CD8-positive, alpha-beta memory T cell (primary cell): Measurements from ENCODE around the gene HIBADH. TPM values are rescaled to one million over a fixed set of nuclear protein-coding genes. Genes with fewer than 3 reads are reported as not detected.

ENCODE experiments used
- CTCF ChIA-PET: fragments of 350-600 bp; sonication (Branson Sonifier 250); formaldehyde crosslinking; loops from one replicate; lab custom pipeline; 2021; ENCODE audit warnings: antibody characterized with exemption; lab: Charles Lee
- POLR2A ChIA-PET: fragments of 350-600 bp; sonication (Branson Sonifier 250); formaldehyde crosslinking; loops from one replicate; lab custom pipeline; 2021; ENCODE audit warnings: antibody characterized with exemption; lab: Charles Lee
- DNase-seq, 5 donors: peaks; one replicate each; pipeline versions ENCODE4 v3.0.0 to v3.0.0-alpha.2; 2020 to 2022; ENCODE audit warnings: mixed read lengths in 1 of 5
- H3K27ac ChIP-seq: one replicate; pipeline ENCODE4 v1.7.0; 2013; ENCODE audit warnings: low read depth, mild to moderate bottlenecking, low read length, moderate library complexity
- H3K27me3 ChIP-seq: 2 replicates; pipeline ENCODE4 v1.7.0; 2013; ENCODE audit warnings: low read length, mild to moderate bottlenecking; ENCODE audit not compliant: insufficient read depth, poor library complexity, severe bottlenecking
- H3K36me3 ChIP-seq: 2 replicates; pipeline ENCODE4 v1.7.0; 2013; ENCODE audit warnings: mild to moderate bottlenecking, low read length, moderate library complexity; ENCODE audit not compliant: insufficient read depth
- H3K4me1 ChIP-seq: 2 replicates; pipeline ENCODE4 v1.7.0; 2013; ENCODE audit warnings: mild to moderate bottlenecking, low read length, moderate library complexity; ENCODE audit not compliant: insufficient read depth
- H3K4me3 ChIP-seq: 2 replicates; pipeline ENCODE4 v1.7.0; 2013; ENCODE audit warnings: mild to moderate bottlenecking, low read length
- H3K9me3 ChIP-seq: 2 replicates; pipeline ENCODE4 v1.7.0; 2013; ENCODE audit warnings: mild to moderate bottlenecking, low read length
- H3K27ac Mint-ChIP-seq, 8 donors: one replicate each; pipeline ENCODE4 v1.8.0; 2020 to 2021; ENCODE audit warnings: mixed read lengths in 8 of 8, mild to moderate bottlenecking in 6 of 8, inconsistent platforms in 3 of 8, moderate library complexity in 3 of 8
- H3K27me3 Mint-ChIP-seq, 2 donors: one replicate each; pipeline ENCODE4 v1.8.0; 2020 to 2021; ENCODE audit warnings: mixed read lengths in 2 of 2, mild to moderate bottlenecking in 1 of 2, moderate library complexity in 1 of 2
- H3K36me3 Mint-ChIP-seq, 3 donors: one replicate each; pipeline ENCODE4 v1.8.0; 2020 to 2021; ENCODE audit warnings: mixed read lengths in 3 of 3, inconsistent platforms in 1 of 3, mild to moderate bottlenecking in 1 of 3
- H3K4me1 Mint-ChIP-seq, 3 donors: one replicate each; pipeline ENCODE4 v1.8.0; 2020 to 2021; ENCODE audit warnings: mixed read lengths in 3 of 3, inconsistent platforms in 1 of 3, mild to moderate bottlenecking in 1 of 3
- H3K4me3 Mint-ChIP-seq, 7 donors: one replicate each; pipeline ENCODE4 v1.8.0; 2020 to 2021; ENCODE audit warnings: mixed read lengths in 7 of 7, mild to moderate bottlenecking in 6 of 7, moderate library complexity in 4 of 7, inconsistent platforms in 2 of 7
- H3K9me3 Mint-ChIP-seq, 5 donors: one replicate each; pipeline ENCODE4 v1.8.0; 2020 to 2022; ENCODE audit warnings: mixed read lengths in 5 of 5, mild to moderate bottlenecking in 3 of 5, moderate library complexity in 2 of 5, inconsistent platforms in 1 of 5
- polyA plus RNA-seq: library from polyadenylated mRNA; unstranded; fragments of 300-500 nt; fragmentation: Illumina TruSeq; gene quantifications from one replicate; pipeline ENCODE4 v1.2.3, GENCODE V29; 2021
- total RNA-seq, 2 experiments: library from RNA; stranded (reverse); gene quantifications; one replicate each; pipeline ENCODE4 v1.2.3, GENCODE V29; 2021

Gene HIBADH
- total and polyA plus RNA-seq, 3 experiments from 2014 or later: 19.8 to 33.8 (median 20.0) TPM

DNA sequence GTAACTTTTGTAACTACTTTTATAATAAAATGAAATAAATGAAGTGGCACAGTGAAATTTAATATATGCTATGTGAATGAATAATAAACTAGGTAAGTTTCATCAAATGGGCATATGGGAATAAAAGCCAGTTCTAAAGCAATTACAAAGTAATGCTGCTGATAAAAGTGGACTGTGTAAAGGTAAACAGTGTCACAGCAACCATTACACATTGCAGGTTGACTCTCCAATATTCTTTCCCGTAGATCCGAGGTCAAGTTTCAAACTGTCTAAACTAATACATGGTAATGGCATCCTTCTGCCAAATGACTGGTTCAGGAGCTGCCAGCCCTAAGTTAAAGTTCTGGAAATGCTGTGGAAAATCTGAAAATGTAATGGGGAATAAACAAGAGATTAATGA, 6.0 kb downstream of the HIBADH start:
- Mint-ChIP-seq H3K9me3 (no peaks in the 10 kb centered on the region), H3K36me3 (peaks cover 0 to 6% (median 4%) of the 10 kb centered on the region in 3 donors), H3K4me3 (no peak overlapping the region), H3K27me3 (no peaks in the 10 kb centered on the region), H3K27ac (no peak overlapping the region), H3K4me1 (peaks cover 6 to 21% (median 14%) of the 10 kb centered on the region in 3 donors)
- DNase-seq: no peak
- peaks cover 5% of the 10 kb centered on the region for H3K4me1 ChIP-seq
- H3K4me3 ChIP-seq: no peak overlapping the region
- no peaks in the 10 kb centered on the region for H3K36me3 ChIP-seq
- ChIA-PET CTCF (no interaction called here), POLR2A (no interaction called here)
- no peaks in the 10 kb centered on the region for H3K27me3 ChIP-seq
- H3K27ac ChIP-seq: no peak overlapping the region
- H3K9me3 ChIP-seq: no peaks in the 10 kb centered on the region

DNA sequence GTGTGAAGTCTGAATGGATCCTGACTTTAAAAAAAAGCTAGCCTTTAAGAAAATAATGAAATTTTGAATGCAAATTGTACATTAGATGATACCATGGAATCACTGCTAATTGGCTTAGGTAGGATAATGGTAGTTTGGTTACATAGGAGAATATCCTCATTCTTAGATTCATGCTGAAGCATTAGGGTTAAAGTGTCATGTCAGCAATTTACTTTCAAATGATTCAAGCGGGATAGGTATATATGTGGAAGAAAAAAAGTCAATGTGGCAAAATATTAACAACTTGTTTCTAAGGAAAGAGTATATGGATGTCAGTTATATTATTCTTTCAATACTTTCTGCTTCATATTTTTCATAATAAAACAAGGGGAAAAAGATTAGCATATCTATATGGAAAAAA, 7.5 kb downstream of the HIBADH start:
- Mint-ChIP-seq H3K4me3 (no peak overlapping the region), H3K27me3 (no peaks in the 10 kb centered on the region), H3K4me1 (peaks cover 0 to 12% (median 5%) of the 10 kb centered on the region in 3 donors), H3K27ac (no peak overlapping the region), H3K36me3 (peaks cover 0 to 7% (median 6%) of the 10 kb centered on the region in 3 donors), H3K9me3 (no peaks in the 10 kb centered on the region)
- Histone ChIP-seq H3K4me3 (no peak overlapping the region), H3K27me3 (no peaks in the 10 kb centered on the region), H3K27ac (no peak overlapping the region), H3K36me3 (no peaks in the 10 kb centered on the region), H3K4me1 (no peaks in the 10 kb centered on the region), H3K9me3 (no peaks in the 10 kb centered on the region)
- DNase-seq: no peak
- ChIA-PET POLR2A (no interaction called here), CTCF (interaction anchor here (1.7 kb wide), 1 partner anchor 8 kb away, joined by 4 read pairs; the partner anchor contains the start of gene HIBADH)

DNA sequence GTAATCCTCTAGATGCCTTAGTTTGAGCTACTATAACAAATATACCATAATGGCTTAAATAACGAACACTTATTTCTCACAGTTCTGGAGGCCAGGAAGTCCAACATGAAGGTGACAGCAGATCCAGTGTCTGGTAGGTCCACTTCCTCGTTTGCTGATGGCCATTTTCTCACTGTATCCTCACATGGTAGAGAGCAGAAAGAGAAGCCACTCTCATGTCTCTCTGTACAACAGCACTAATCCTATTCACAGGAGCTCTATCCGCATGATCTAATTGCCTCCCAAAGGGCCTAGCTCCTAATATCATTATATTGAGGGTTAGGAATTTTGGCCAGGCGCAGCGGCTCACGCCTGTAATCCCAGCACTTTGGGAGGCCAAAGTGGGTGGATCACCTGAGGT, 10.2 kb downstream of the HIBADH start:
- H3K27me3 Mint-ChIP-seq: no peaks in the 10 kb centered on the region
- POLR2A ChIA-PET: no interaction called here
- H3K4me3 Mint-ChIP-seq: no peak overlapping the region

GRCh38 chr7:27651702-27652101, 11.0 kb downstream of the HIBADH start:
- ChIA-PET CTCF (interaction anchor here (1.3 kb wide), 1 partner anchor 11 kb away, joined by 4 read pairs; the partner anchor contains the start of gene HIBADH), POLR2A (no interaction called here)
- Histone ChIP-seq H3K36me3 (no peaks in the 10 kb centered on the region), H3K9me3 (no peaks in the 10 kb centered on the region), H3K27me3 (no peaks in the 10 kb centered on the region), H3K4me3 (no peak overlapping the region), H3K27ac (no peak overlapping the region), H3K4me1 (no peaks in the 10 kb centered on the region)
- no peaks in the 10 kb centered on the region for H3K27me3 Mint-ChIP-seq
- no peak overlapping the region for H3K4me3 Mint-ChIP-seq
- H3K9me3 Mint-ChIP-seq: no peaks in the 10 kb centered on the region
- DNase-seq: no peak
- H3K4me1 Mint-ChIP-seq: peaks cover 0 to 6% (median 2%) of the 10 kb centered on the region in 3 donors
- H3K36me3 Mint-ChIP-seq: peaks cover 13 to 27% (median 14%) of the 10 kb centered on the region in 3 donors
- H3K27ac Mint-ChIP-seq: no peak overlapping the region

More for the DNA sequence above, 10.2 kb downstream of the HIBADH start:
- Histone ChIP-seq H3K4me3 (no peak overlapping the region), H3K36me3 (no peaks in the 10 kb centered on the region), H3K27me3 (no peaks in the 10 kb centered on the region), H3K9me3 (no peaks in the 10 kb centered on the region), H3K27ac (no peak overlapping the region), H3K4me1 (no peaks in the 10 kb centered on the region)
- Mint-ChIP-seq H3K27ac (no peak overlapping the region), H3K4me1 (peaks cover 0 to 8% (median under 1%) of the 10 kb centered on the region in 3 donors), H3K36me3 (peaks cover 9 to 22% (median 10%) of the 10 kb centered on the region in 3 donors), H3K9me3 (no peaks in the 10 kb centered on the region)
- DNase-seq: no peak
- CTCF ChIA-PET: interaction anchor here (1.3 kb wide), 1 partner anchor 10 kb away, joined by 4 read pairs; the partner anchor contains the start of gene HIBADH

GRCh38 chr7:27650283-27650682, 12.4 kb downstream of the HIBADH start:
- no peak for DNase-seq
- no peak overlapping the region for H3K27ac ChIP-seq
- H3K27me3 ChIP-seq: no peaks in the 10 kb centered on the region
- no peak overlapping the region for H3K4me3 ChIP-seq
- Mint-ChIP-seq H3K27ac (no peak overlapping the region), H3K36me3 (peaks cover 14 to 34% (median 15%) of the 10 kb centered on the region in 3 donors), H3K9me3 (no peaks in the 10 kb centered on the region), H3K4me1 (peaks cover 5 to 10% (median 7%) of the 10 kb centered on the region in 3 donors), H3K4me3 (no peak overlapping the region), H3K27me3 (no peaks in the 10 kb centered on the region)
- CTCF ChIA-PET: interaction anchor here (1.0 kb wide), 1 partner anchor 581 kb away, joined by 3 read pairs; no protein-coding TSS in a partner anchor
- POLR2A ChIA-PET: no interaction called here
- no peaks in the 10 kb centered on the region for H3K36me3 ChIP-seq
- H3K4me1 ChIP-seq: no peaks in the 10 kb centered on the region
- H3K9me3 ChIP-seq: no peaks in the 10 kb centered on the region

GRCh38 chr7:27647489-27647888, 15.2 kb downstream of the HIBADH start:
- ChIA-PET CTCF (no interaction called here), POLR2A (no interaction called here)
- Histone ChIP-seq H3K27me3 (no peaks in the 10 kb centered on the region), H3K9me3 (no peaks in the 10 kb centered on the region), H3K4me1 (no peaks in the 10 kb centered on the region), H3K4me3 (no peak overlapping the region), H3K36me3 (no peaks in the 10 kb centered on the region), H3K27ac (no peak overlapping the region)
- H3K4me1 Mint-ChIP-seq: peaks cover 9 to 19% (median 11%) of the 10 kb centered on the region in 3 donors
- peaks cover 14 to 43% (median 22%) of the 10 kb centered on the region in 3 donors for H3K36me3 Mint-ChIP-seq
- no peaks in the 10 kb centered on the region for H3K9me3 Mint-ChIP-seq
- H3K27ac Mint-ChIP-seq: no peak overlapping the region
- DNase-seq: no peak
- no peak overlapping the region for H3K4me3 Mint-ChIP-seq
- no peaks in the 10 kb centered on the region for H3K27me3 Mint-ChIP-seq

DNA sequence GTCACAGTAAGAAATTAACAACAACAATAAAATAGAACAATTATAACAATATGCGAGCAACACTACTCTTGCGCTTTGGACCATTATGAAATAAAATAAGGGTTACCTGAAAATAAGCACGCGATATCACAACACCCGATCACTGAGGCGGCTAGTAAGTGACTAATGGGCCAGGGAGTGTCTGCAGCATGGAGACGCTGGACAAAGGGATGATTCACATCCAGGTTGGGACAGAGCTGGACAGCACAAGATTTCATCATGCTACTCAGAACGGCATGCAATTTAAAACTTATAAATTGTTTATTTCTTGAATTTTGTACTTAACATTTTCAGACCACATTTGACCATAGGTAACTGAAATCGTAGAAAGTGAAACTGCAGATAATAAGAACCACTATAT, 15.6 kb downstream of the HIBADH start:
- ChIA-PET CTCF (no interaction called here), POLR2A (no interaction called here)
- H3K36me3 ChIP-seq: no peaks in the 10 kb centered on the region
- H3K27ac ChIP-seq: no peak overlapping the region
- no peaks in the 10 kb centered on the region for H3K27me3 ChIP-seq
- no peak for DNase-seq
- Mint-ChIP-seq H3K36me3 (peaks cover 14 to 41% (median 22%) of the 10 kb centered on the region in 3 donors), H3K4me3 (no peak overlapping the region), H3K27ac (no peak overlapping the region), H3K27me3 (no peaks in the 10 kb centered on the region), H3K4me1 (peaks cover 9 to 19% (median 14%) of the 10 kb centered on the region in 3 donors), H3K9me3 (no peaks in the 10 kb centered on the region)
- no peaks in the 10 kb centered on the region for H3K9me3 ChIP-seq
- H3K4me1 ChIP-seq: no peaks in the 10 kb centered on the region
- no peak overlapping the region for H3K4me3 ChIP-seq

- CTCF ChIA-PET: no interaction called here
These were observed 20.4 kb downstream of the HIBADH start for GRCh38 chr7:27642271-27642670.

More at GRCh38 chr7:27642271-27642670, 20.4 kb downstream of the HIBADH start:
- POLR2A ChIA-PET: no interaction called here
- Histone ChIP-seq H3K4me3 (no peak overlapping the region), H3K27ac (no peak overlapping the region), H3K27me3 (no peaks in the 10 kb centered on the region), H3K4me1 (no peaks in the 10 kb centered on the region), H3K9me3 (no peaks in the 10 kb centered on the region), H3K36me3 (no peaks in the 10 kb centered on the region)
- Mint-ChIP-seq H3K27ac (no peak overlapping the region), H3K4me1 (peaks cover 19 to 40% (median 33%) of the 10 kb centered on the region in 3 donors), H3K36me3 (peaks cover 14 to 39% (median 24%) of the 10 kb centered on the region in 3 donors), H3K27me3 (no peaks in the 10 kb centered on the region), H3K9me3 (peaks cover 0 to 6% (median 0%) of the 10 kb centered on the region in 5 donors), H3K4me3 (no peak overlapping the region)
- DNase-seq: no peak
